Dermis blood vessel endothelial cell (primary cell): ENCODE results near the gene EMP1. TPM values are rescaled to one million over a fixed set of nuclear protein-coding genes. Genes with fewer than 3 reads are reported as not detected.

ENCODE experiments used
- DNase-seq: peaks from one replicate; pipeline ENCODE4 v3.0.0; 2010
- total RNA-seq: library from RNA; depleted of rRNA; stranded (reverse); fragments of >200 nt; gene quantifications from 2 replicates; pipeline ENCODE4 v1.2.3, GENCODE V29; 2014

The EMP1 gene
- 318 and 336 TPM in 2 replicates for total RNA-seq

- peak; percentile 99 for DNase-seq
These were observed at the start of gene EMP1 for GRCh38 chr12:13196130-13196921. Gene EMP1, plus strand, starts transcription at chr12:13196726. Its CDS starts 14,785 bp downstream, at chr12:13211511.

- DNase-seq: no peak
These were observed 48.6 kb upstream of the EMP1 start for GRCh38 chr12:13147688-13148484.

- no peak for DNase-seq
These were observed 48.1 kb upstream of the EMP1 start for GRCh38 chr12:13148485-13148847.

- no peak for DNase-seq
These were observed 47.1 kb upstream of the EMP1 start for GRCh38 chr12:13149411-13149810.

GRCh38 chr12:13152281-13152680, 44.2 kb upstream of the EMP1 start:
- DNase-seq: no peak

- no peak for DNase-seq
These were observed 43.8 kb upstream of the EMP1 start for GRCh38 chr12:13152756-13153155.

GRCh38 chr12:13153180-13153579, 43.3 kb upstream of the EMP1 start:
- DNase-seq: no peak

GRCh38 chr12:13154027-13154538, 42.4 kb upstream of the EMP1 start:
- no peak for DNase-seq

GRCh38 chr12:13154831-13155230, 41.7 kb upstream of the EMP1 start:
- no peak for DNase-seq

GRCh38 chr12:13156277-13156676, 40.2 kb upstream of the EMP1 start:
- DNase-seq: no peak

GRCh38 chr12:13161172-13161571, 35.4 kb upstream of the EMP1 start:
- no peak for DNase-seq

- DNase-seq: no peak
These were observed 33.6 kb upstream of the EMP1 start for GRCh38 chr12:13162904-13163303.

GRCh38 chr12:13163868-13164635, 32.5 kb upstream of the EMP1 start:
- DNase-seq: peak; percentile 49

- DNase-seq: peak; percentile 91
These were observed 31.5 kb upstream of the EMP1 start for GRCh38 chr12:13164921-13165616.

- peak; percentile 93 for DNase-seq
These were observed 30.9 kb upstream of the EMP1 start for GRCh38 chr12:13165617-13166041.

GRCh38 chr12:13167226-13167625, 29.3 kb upstream of the EMP1 start:
- peak; percentile 79 for DNase-seq

- DNase-seq: no peak
These were observed 28.6 kb upstream of the EMP1 start for GRCh38 chr12:13167906-13168305.

GRCh38 chr12:13169272-13169671, 27.3 kb upstream of the EMP1 start:
- DNase-seq: no peak

GRCh38 chr12:13170892-13171490, 25.5 kb upstream of the EMP1 start:
- no peak for DNase-seq

- peak; percentile 18 for DNase-seq
These were observed 24.3 kb upstream of the EMP1 start for GRCh38 chr12:13171921-13172859.
